Measurements from ENCODE around the gene SCAMP1.

DNA sequence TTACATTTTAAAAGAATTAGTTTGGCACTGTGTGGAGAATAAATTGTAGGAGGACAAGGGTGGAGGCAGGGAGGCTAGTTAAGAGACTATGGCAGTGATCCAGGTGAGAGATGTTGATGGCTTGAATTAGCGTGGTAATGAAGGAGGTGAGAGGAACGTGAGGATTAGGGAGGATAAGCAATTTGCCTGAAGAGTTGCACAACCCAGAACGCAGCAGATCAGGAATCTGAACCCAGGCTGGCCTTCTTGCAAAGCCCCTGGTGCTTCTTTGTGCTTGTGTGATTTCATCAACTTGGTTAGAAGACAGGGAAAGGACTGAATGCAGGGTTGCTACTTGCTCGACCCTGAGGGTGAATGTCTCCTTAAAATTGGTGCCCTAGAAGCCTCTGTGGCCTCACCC is 6.9 kb upstream of the SCAMP1 start:
- no peak for TF ChIP-seq POLR2A (IDR thresholded peaks at IDR 0.05; ENCODE audit: low read length)
- TF ChIP-seq GATA1 (IDR thresholded peaks at IDR 0.05; ENCODE audit: low read depth, low read length) = no peak
